ENCODE measurements around the gene TAF5.

- TF ChIP-seq NFIC (IDR thresholded peaks at IDR 0.05) (no peak), CEBPB (IDR thresholded peaks at IDR 0.05) (no peak), TAF1 (IDR thresholded peaks at IDR 0.05; ENCODE audit: low read depth) (no peak), EP300 (IDR thresholded peaks at IDR 0.05; ENCODE audit: borderline replicate concordance) (no peak), CREB1 (IDR thresholded peaks at IDR 0.05; ENCODE audit: low read depth) (no peak), REST (IDR thresholded peaks at IDR 0.05; ENCODE audit: low read depth) (no peak), ZBTB7A (IDR thresholded peaks at IDR 0.05; ENCODE audit: low read depth) (no peak), TCF12 (IDR thresholded peaks at IDR 0.05; ENCODE audit: low read depth) (no peak), MAX (IDR thresholded peaks at IDR 0.05) (no peak), TEAD4 (IDR thresholded peaks at IDR 0.05) (no peak), RAD21 (IDR thresholded peaks at IDR 0.05; ENCODE audit: low read depth) (no peak)
Measured at GRCh38 chr10:103382769-103383168, 15.0 kb downstream of the TAF5 start.
